NCI-H345 treated with DMSO at 0.1 percent for 48 hours (cell line): ENCODE results near the gene ATP2B2.

Experiments used
- DNase-seq: peaks from one replicate; lab custom pipeline; 2025; ENCODE audit not compliant: unreplicated experiment; lab: John Stamatoyannopoulos, UW

The ATP2B2 gene

DNA sequence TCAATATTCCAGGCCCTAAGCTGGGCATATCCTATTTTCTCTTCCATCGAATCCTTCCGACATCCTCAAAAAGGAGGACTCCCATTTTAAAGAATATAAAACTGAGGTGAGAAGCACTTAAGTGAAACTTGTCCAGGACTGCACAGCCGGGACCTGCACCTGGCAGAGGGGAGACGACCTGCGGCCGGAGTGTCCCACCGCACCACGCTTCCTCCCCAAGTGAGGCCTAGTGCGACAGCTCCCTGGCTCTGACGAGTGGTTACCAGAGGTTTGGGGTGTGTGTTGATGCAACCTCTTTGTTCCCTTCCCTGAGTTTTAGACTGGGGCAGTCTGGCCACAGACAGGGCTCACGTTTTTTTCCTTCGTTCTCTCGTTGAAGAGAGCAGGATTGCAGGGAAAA is 24.9 kb upstream of the ATP2B2 start:
- no peak for DNase-seq

DNA sequence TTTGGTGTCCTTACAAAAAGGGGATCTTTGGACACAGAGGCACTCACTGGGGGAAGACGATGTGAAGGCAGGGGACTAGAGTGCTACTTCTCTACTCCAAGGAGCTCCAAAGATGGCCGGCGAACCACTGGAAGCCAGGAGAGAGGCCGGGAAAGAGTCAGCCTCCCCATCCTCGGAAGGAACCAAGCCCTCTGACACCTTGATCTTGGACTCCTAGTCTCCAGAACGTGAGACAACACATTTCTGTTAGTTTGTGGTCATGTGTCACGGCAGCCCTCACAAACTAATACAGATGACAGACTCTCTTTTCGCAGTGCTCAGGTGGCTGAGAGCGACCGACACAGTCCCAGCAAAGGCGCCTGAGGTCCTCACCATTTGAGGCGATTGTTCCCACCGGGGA is 24.4 kb upstream of the ATP2B2 start:
- DNase-seq: no peak

GRCh38 chr3:10528046-10528445 is 22.7 kb upstream of the ATP2B2 start:
- no peak for DNase-seq

DNA sequence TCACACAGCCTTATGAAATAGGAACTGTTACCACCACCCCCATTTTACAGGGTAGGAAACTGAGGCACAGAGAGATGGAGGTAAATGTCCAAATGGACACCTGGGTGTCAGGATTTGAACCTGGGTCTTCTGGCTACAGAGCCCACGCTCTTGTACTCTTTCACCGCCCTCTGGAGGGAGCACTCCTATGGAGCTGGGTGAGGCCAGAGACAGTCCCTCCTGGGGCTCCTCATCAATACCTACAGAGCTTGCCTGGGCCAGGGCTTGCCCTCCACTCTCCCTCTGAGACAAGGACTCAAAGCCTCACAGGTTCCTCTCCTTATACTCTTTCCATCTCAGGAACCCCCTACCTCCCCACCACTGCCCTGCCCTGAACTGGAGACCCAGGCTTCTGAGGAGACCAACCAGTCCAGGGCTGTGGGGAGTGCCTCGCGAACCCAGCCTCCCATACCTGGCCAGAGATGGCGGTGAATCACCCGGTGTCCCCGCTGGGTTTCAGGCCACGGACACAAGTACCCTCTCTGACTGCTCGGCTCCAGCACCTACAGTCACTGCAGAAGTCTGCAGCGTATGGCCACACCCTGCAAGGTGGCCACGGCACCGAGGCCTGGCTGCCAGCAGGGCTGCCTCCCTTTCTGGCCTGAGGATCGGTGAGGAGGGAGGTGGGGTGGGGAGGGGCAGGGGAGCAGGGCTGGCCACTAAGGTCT is 22.1 kb upstream of the ATP2B2 start:
- no peak for DNase-seq

- DNase-seq: no peak
These were observed 21.0 kb upstream of the ATP2B2 start for GRCh38 chr3:10526366-10526765.

DNA sequence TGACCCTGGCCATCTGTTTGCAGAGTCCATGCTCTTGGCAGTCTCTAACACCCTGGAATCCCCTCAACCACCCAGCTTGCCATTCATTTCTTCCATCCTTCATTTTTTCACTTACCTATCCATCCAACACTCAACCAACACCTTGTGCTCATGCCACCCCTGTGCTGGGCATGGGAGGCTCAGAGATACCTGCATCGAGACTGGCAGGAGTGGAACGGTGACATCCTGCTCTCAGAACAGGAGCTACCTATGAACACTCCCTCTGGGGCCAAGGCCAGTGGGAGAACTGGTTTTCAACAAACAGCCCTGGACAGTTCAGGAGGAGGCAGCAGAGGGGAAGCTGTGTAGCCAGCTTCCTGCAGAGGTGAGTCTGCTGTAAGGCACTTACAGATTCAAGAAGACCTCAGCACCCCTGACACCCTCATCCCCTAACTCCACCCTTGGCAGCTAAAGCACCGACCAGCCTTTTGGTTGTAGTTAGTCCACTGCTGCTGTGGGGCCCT is 19.5 kb upstream of the ATP2B2 start:
- no peak for DNase-seq

DNA sequence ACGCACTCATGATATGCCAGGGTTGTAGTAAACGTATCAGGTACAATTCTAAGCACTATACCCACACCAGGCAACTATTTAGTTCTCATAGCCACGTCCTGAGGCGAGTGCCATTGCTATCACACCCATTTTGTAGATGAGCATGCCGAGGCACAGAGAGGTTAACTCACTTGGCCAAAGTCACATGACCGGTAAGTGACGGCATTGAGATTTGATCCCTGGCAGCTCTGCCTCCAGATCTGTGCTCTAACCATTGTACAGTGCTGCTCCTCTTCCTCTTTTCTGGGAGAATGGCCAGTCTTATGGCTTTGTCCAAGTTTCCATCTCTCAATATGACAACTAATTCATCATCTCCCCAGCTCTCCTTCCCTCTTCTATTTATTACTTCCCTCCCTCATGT is 18.9 kb upstream of the ATP2B2 start:
- no peak for DNase-seq

- DNase-seq: no peak
These were observed 18.2 kb upstream of the ATP2B2 start for GRCh38 chr3:10523561-10523960.

DNA sequence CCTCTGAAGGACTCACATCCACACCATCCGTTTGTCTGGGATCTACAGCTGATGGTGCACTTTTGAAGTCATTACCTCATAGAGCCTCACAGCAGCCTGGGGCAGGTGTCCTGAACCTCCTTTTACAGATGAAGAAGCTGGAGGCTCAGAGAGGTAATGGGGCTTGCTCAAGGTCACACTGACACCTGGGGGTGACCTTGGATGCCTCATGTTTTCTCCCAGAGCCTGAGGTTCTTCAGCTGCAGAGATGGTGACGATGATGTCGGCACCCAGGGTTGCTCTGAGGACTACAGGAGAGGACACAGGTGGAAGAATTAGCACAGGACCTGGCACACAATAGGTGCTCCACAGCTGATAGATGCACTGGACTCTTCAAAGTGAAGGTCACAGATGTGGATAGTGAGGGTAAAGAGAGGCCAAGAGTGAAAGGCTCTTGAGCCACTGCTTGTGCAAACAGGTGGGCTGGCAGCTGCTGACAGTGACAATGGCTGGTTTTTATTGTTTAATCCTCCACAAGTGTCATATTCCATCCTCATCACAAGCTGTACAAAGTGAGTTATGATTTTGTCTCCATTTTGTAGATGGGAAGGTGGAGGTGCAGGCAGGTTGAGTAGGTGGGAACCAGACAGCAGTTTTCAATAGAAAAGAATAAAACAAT is 17.4 kb upstream of the ATP2B2 start:
- DNase-seq: no peak

GRCh38 chr3:10521772-10522441 is 16.5 kb upstream of the ATP2B2 start:
- no peak for DNase-seq

- DNase-seq: no peak
These were observed 14.7 kb upstream of the ATP2B2 start for GRCh38 chr3:10520072-10520471.

DNA sequence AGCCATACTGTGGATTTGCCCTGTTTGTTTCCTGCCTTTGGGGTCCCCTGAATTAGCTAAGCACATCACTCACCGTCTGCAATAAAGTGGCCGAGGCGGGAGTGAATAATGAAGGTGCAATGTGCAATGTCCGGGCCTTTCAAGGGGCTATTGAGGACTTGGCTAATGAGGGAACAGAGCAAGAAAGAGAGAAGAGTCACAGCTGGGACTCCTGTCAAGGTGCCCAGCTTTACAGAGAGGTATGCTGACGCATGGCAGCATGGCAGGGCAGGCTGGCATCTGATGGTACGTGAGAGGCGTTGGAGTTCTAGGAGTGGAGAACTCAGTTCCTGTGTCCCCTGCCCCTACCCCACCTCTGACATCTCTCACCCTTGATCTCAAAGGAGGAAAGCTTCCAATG is 13.8 kb upstream of the ATP2B2 start:
- no peak for DNase-seq

- no peak for DNase-seq
These were observed 13.2 kb upstream of the ATP2B2 start for GRCh38 chr3:10518506-10519150.

- DNase-seq: no peak
These were observed 12.2 kb upstream of the ATP2B2 start for GRCh38 chr3:10517627-10518026.

GRCh38 chr3:10516544-10517452 is 11.4 kb upstream of the ATP2B2 start:
- no peak for DNase-seq

- no peak for DNase-seq
These were observed 10.6 kb upstream of the ATP2B2 start for GRCh38 chr3:10515884-10516495.

DNA sequence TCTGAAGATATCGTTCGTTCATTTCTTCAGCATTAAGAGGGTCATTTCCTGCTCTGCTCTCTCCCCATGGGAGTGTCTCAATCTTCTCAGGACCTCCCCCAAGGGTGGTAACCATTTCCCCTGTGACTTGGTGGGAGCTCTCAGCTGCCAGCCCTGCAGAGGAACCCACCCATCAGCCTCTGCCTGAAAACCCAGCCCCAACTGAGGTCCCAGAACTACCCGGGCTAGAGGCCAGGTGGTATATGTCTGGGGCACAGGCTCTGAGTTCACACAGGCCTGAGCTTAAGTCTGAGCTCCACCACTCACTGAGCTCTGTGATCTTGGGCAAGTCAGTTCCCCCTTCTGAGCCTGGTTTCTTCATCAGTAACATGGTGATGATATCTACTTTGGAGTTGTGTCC is 10.0 kb upstream of the ATP2B2 start:
- no peak for DNase-seq

DNA sequence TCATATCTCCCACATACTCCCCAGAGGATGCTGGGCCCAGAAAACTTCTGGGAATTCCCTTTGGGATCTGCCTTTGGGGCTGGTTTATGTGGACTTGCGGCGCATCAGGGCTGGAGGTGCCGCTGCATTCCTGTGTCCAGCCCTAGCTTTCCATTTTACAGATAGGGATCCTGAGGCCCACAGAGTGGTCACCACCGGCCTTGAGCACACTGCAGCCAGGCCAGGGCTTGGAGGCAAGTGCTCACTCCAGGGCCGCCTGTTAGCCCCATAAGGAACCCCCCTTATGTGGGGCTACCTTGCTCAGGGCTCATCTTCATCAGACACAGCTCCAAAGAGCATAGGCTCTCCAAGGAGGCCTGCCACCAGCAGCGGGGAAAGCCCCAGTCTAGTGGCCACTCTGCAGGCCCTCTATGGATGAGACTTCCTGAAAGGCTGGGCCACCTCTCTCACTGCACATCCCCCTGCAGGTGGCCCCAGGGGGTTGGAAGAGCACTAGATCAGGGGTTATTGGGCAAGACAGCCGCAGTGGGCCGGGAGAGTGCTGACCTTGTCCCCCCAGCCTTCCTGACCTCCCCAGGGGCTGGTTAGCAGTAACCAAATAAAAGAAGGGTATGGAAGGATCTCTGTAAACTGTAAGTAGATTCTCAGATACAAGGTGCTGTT is 9.2 kb upstream of the ATP2B2 start:
- no peak for DNase-seq

- no peak for DNase-seq
These were observed 7.9 kb upstream of the ATP2B2 start for GRCh38 chr3:10513306-10513705.

- no peak for DNase-seq
These were observed 7.3 kb upstream of the ATP2B2 start for GRCh38 chr3:10512687-10513086.
